Measurements from ENCODE around the gene MTG1. TPM values are rescaled to one million over a fixed set of nuclear protein-coding genes. Genes with fewer than 3 reads are reported as not detected.

MTG1 gene
- total and polyA plus RNA-seq, 2 experiments from 2014 or later = 45.7 to 68.6 TPM

DNA sequence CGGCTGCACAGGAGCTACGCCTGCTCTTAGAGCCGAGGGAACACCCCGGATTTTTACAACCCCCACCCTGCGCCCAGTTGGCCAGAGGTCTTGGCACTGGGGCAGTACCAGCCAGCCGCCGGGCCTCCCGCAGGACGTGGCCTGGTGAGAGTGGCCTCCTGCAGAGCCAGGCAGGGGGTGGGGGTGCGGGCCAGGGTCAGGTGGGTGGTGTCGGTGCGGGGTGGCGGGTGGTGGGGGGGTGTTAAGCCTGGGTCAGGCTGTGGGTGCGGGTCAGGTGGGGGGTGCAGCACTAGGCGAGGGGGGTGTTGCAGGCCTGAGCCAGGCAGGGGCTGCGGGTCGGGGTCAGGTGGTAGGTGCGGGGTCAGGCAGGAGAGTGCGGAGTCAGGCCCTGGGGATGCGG is 21.4 kb upstream of the MTG1 start:
- Histone ChIP-seq H3K4me3 (peak overlapping the region; percentile 26; the same call in 1 of the 2 replicates), H3K36me3 (ENCODE audit: insufficient read depth) (no peaks in the 10 kb centered on the region), H3K27me3 (ENCODE audit: insufficient read depth) (peaks cover 39% of the 10 kb centered on the region), H3F3A (replicated peaks; ENCODE audit: low read depth) (0 out of 2 replicates have a peak, but pooled peaks cover 3% of the 10 kb centered on the region), H3K9me2 (ENCODE audit: insufficient read depth) (no peaks in the 10 kb centered on the region), H3K79me2 (replicated peaks; ENCODE audit: insufficient read depth) (no peaks in the 10 kb centered on the region), H2AFZ (no peak overlapping the region), H4K20me1 (replicated peaks; ENCODE audit: insufficient read depth) (peaks cover 4% of the 10 kb centered on the region; the same call in 1 of the 2 replicates), H3K27ac (ENCODE audit: low read depth) (no peak overlapping the region), H3K4me1 (ENCODE audit: insufficient read depth) (no peaks in the 10 kb centered on the region), H3K4me2 (no peak overlapping the region)
- H3K4me1 Mint-ChIP-seq = peaks cover 5% of the 10 kb centered on the region
- no peak overlapping the region for H3K27ac Mint-ChIP-seq
- H3K36me3 Mint-ChIP-seq (ENCODE audit: low read depth) = peaks cover 30% of the 10 kb centered on the region
- DNase-seq (ENCODE audit: low spot score) (no peak), ATAC-seq (peak; percentile 6; the same call in 2 of the 3 replicates)
- H3K9me3 Mint-ChIP-seq = no peaks in the 10 kb centered on the region; the same call in 2 of the 3 replicates
- peaks cover 30% of the 10 kb centered on the region for H3K27me3 Mint-ChIP-seq (ENCODE audit: insufficient read depth, low read depth, poor library complexity)
- TF ChIP-seq POLR2AphosphoS5 (IDR thresholded peaks at IDR 0.05; ENCODE audit: low read depth) = no peak
- TF ChIP-seq EZH2phosphoT487 (IDR thresholded peaks at IDR 0.05; ENCODE audit: unreplicated experiment) = no peak
- TF ChIP-seq STAT1 (IDR thresholded peaks at IDR 0.05; ENCODE audit: unreplicated experiment) = no peak
- TF ChIP-seq, protein P1, sequence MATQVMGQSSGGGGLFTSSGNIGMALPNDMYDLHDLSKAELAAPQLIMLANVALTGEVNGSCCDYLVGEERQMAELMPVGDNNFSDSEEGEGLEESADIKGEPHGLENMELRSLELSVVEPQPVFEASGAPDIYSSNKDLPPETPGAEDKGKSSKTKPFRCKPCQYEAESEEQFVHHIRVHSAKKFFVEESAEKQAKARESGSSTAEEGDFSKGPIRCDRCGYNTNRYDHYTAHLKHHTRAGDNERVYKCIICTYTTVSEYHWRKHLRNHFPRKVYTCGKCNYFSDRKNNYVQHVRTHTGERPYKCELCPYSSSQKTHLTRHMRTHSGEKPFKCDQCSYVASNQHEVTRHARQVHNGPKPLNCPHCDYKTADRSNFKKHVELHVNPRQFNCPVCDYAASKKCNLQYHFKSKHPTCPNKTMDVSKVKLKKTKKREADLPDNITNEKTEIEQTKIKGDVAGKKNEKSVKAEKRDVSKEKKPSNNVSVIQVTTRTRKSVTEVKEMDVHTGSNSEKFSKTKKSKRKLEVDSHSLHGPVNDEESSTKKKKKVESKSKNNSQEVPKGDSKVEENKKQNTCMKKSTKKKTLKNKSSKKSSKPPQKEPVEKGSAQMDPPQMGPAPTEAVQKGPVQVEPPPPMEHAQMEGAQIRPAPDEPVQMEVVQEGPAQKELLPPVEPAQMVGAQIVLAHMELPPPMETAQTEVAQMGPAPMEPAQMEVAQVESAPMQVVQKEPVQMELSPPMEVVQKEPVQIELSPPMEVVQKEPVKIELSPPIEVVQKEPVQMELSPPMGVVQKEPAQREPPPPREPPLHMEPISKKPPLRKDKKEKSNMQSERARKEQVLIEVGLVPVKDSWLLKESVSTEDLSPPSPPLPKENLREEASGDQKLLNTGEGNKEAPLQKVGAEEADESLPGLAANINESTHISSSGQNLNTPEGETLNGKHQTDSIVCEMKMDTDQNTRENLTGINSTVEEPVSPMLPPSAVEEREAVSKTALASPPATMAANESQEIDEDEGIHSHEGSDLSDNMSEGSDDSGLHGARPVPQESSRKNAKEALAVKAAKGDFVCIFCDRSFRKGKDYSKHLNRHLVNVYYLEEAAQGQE (IDR thresholded peaks at IDR 0.05; ENCODE audit: unreplicated experiment) = no peak
- TF ChIP-seq, protein P2, sequence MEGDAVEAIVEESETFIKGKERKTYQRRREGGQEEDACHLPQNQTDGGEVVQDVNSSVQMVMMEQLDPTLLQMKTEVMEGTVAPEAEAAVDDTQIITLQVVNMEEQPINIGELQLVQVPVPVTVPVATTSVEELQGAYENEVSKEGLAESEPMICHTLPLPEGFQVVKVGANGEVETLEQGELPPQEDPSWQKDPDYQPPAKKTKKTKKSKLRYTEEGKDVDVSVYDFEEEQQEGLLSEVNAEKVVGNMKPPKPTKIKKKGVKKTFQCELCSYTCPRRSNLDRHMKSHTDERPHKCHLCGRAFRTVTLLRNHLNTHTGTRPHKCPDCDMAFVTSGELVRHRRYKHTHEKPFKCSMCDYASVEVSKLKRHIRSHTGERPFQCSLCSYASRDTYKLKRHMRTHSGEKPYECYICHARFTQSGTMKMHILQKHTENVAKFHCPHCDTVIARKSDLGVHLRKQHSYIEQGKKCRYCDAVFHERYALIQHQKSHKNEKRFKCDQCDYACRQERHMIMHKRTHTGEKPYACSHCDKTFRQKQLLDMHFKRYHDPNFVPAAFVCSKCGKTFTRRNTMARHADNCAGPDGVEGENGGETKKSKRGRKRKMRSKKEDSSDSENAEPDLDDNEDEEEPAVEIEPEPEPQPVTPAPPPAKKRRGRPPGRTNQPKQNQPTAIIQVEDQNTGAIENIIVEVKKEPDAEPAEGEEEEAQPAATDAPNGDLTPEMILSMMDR (conservative IDR thresholded peaks at IDR 0.05; ENCODE audit: low read depth in 2 of 2) = no peak
- TF ChIP-seq EZH2 (IDR thresholded peaks at IDR 0.05; ENCODE audit: low read depth, unreplicated experiment) = no peak
- no peak for TF ChIP-seq ZNF114 (CRISPR knock-in tag; IDR thresholded peaks at IDR 0.05)
- TF ChIP-seq NANOG (IDR thresholded peaks at IDR 0.05; ENCODE audit: borderline replicate concordance) = no peak
- TF ChIP-seq, protein P3, sequence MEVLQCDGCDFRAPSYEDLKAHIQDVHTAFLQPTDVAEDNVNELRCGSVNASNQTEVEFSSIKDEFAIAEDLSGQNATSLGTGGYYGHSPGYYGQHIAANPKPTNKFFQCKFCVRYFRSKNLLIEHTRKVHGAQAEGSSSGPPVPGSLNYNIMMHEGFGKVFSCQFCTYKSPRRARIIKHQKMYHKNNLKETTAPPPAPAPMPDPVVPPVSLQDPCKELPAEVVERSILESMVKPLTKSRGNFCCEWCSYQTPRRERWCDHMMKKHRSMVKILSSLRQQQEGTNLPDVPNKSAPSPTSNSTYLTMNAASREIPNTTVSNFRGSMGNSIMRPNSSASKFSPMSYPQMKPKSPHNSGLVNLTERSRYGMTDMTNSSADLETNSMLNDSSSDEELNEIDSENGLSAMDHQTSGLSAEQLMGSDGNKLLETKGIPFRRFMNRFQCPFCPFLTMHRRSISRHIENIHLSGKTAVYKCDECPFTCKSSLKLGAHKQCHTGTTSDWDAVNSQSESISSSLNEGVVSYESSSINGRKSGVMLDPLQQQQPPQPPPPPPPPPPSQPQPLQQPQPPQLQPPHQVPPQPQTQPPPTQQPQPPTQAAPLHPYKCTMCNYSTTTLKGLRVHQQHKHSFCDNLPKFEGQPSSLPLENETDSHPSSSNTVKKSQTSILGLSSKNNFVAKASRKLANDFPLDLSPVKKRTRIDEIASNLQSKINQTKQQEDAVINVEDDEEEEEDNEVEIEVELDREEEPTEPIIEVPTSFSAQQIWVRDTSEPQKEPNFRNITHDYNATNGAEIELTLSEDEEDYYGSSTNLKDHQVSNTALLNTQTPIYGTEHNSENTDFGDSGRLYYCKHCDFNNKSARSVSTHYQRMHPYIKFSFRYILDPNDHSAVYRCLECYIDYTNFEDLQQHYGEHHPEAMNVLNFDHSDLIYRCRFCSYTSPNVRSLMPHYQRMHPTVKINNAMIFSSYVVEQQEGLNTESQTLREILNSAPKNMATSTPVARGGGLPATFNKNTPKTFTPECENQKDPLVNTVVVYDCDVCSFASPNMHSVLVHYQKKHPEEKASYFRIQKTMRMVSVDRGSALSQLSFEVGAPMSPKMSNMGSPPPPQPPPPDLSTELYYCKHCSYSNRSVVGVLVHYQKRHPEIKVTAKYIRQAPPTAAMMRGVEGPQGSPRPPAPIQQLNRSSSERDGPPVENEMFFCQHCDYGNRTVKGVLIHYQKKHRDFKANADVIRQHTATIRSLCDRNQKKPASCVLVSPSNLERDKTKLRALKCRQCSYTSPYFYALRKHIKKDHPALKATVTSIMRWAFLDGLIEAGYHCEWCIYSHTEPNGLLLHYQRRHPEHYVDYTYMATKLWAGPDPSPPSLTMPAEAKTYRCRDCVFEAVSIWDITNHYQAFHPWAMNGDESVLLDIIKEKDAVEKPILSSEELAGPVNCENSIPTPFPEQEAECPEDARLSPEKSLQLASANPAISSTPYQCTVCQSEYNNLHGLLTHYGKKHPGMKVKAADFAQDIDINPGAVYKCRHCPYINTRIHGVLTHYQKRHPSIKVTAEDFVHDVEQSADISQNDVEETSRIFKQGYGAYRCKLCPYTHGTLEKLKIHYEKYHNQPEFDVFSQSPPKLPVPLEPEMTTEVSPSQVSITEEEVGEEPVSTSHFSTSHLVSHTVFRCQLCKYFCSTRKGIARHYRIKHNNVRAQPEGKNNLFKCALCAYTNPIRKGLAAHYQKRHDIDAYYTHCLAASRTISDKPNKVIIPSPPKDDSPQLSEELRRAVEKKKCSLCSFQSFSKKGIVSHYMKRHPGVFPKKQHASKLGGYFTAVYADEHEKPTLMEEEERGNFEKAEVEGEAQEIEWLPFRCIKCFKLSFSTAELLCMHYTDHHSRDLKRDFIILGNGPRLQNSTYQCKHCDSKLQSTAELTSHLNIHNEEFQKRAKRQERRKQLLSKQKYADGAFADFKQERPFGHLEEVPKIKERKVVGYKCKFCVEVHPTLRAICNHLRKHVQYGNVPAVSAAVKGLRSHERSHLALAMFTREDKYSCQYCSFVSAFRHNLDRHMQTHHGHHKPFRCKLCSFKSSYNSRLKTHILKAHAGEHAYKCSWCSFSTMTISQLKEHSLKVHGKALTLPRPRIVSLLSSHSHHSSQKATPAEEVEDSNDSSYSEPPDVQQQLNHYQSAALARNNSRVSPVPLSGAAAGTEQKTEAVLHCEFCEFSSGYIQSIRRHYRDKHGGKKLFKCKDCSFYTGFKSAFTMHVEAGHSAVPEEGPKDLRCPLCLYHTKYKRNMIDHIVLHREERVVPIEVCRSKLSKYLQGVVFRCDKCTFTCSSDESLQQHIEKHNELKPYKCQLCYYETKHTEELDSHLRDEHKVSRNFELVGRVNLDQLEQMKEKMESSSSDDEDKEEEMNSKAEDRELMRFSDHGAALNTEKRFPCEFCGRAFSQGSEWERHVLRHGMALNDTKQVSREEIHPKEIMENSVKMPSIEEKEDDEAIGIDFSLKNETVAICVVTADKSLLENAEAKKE (CRISPR knock-in tag; IDR thresholded peaks at IDR 0.05) = no peak
- TF ChIP-seq CREB1 (CRISPR knock-in tag; IDR thresholded peaks at IDR 0.05; ENCODE audit: low read depth) = no peak
- no peak for TF ChIP-seq JUNB (IDR thresholded peaks at IDR 0.05; ENCODE audit: unreplicated experiment)
- TF ChIP-seq, protein P4, sequence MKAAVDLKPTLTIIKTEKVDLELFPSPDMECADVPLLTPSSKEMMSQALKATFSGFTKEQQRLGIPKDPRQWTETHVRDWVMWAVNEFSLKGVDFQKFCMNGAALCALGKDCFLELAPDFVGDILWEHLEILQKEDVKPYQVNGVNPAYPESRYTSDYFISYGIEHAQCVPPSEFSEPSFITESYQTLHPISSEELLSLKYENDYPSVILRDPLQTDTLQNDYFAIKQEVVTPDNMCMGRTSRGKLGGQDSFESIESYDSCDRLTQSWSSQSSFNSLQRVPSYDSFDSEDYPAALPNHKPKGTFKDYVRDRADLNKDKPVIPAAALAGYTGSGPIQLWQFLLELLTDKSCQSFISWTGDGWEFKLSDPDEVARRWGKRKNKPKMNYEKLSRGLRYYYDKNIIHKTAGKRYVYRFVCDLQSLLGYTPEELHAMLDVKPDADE (IDR thresholded peaks at IDR 0.05) = no peak
- TF ChIP-seq ZNF331 (CRISPR knock-in tag; IDR thresholded peaks at IDR 0.05; ENCODE audit: low read depth) = no peak
- peak overlapping the region; percentile 88 for H3K4me3 Mint-ChIP-seq
